NOMO-1 (cell line): Measurements from ENCODE around the gene SPAG6.
A peak's percentile ranks its signal among the peaks of the same experiment; 100 is the strongest.
"Not testable (repeated sequence)": the region's sequence is repeated elsewhere in the genome, so short reads cannot be mapped to it uniquely, and the experiment has no call there.

Experiments
- DNase-seq, 2 experiments: peaks; one replicate each; lab custom pipeline; 2025; ENCODE audit not compliant: unreplicated experiment in 2 of 2; lab: John Stamatoyannopoulos, UW

Gene SPAG6

GRCh38 chr10:22345301-22346095 lies at the start of gene SPAG6:
TSS of gene SPAG6 (plus strand) at chr10:22345496. CDS start at chr10:22345612, 116 bp downstream.
- DNase-seq: peak; percentile 61 to 64

GRCh38 chr10:22301193-22301592 lies 44.1 kb upstream of the SPAG6 start:
- no peak for DNase-seq

GRCh38 chr10:22303461-22303860 lies 41.8 kb upstream of the SPAG6 start:
- DNase-seq: no peak

GRCh38 chr10:22305721-22306120 lies 39.6 kb upstream of the SPAG6 start:
- DNase-seq: no peak

- DNase-seq: peak in 1 of 2 experiments; percentile 62
These were observed 36.9 kb upstream of the SPAG6 start for GRCh38 chr10:22308390-22308789.

- no peak for DNase-seq
These were observed 35.9 kb upstream of the SPAG6 start for GRCh38 chr10:22309180-22310000.

- DNase-seq: not testable (repeated sequence)
These were observed 35.3 kb upstream of the SPAG6 start for GRCh38 chr10:22310012-22310411.

GRCh38 chr10:22310928-22311327 lies 34.4 kb upstream of the SPAG6 start:
- no peak for DNase-seq

- DNase-seq: peak; percentile 48 to 73
These were observed 30.4 kb upstream of the SPAG6 start for GRCh38 chr10:22314852-22315251.

- no peak for DNase-seq
These were observed 29.6 kb upstream of the SPAG6 start for GRCh38 chr10:22315455-22316285.

GRCh38 chr10:22316286-22317075 lies 28.8 kb upstream of the SPAG6 start, which contains the start of gene COMMD3:
TSS of gene COMMD3 (plus strand) at chr10:22316388. CDS start at chr10:22316418, 30 bp downstream.
- peak; percentile 74 to 81 for DNase-seq

GRCh38 chr10:22317076-22317370 lies 28.3 kb upstream of the SPAG6 start:
- DNase-seq: no peak

- DNase-seq: no peak
These were observed 27.3 kb upstream of the SPAG6 start for GRCh38 chr10:22317771-22318565.

- DNase-seq: no peak
These were observed 26.5 kb upstream of the SPAG6 start for GRCh38 chr10:22318772-22319171.

- DNase-seq: no peak
These were observed 25.7 kb upstream of the SPAG6 start for GRCh38 chr10:22319547-22319979.

GRCh38 chr10:22319980-22320558 lies 25.2 kb upstream of the SPAG6 start:
- DNase-seq: no peak

- DNase-seq: peak; percentile 79 to 85
These were observed 24.6 kb upstream of the SPAG6 start, which contains the start of gene BMI1 for GRCh38 chr10:22320591-22321155. TSS of gene BMI1 (plus strand) at chr10:22321099. CDS start at chr10:22326450, 5,351 bp downstream.

- peak; percentile 79 to 85 for DNase-seq
These were observed 24.0 kb upstream of the SPAG6 start for GRCh38 chr10:22321156-22321923.
